K562 (cell line): ENCODE measurements around the gene BCKDK. TPM values are rescaled to one million over a fixed set of nuclear protein-coding genes. Genes with fewer than 3 reads are reported as not detected.

Experiments
- HNRNPLL ChIP-seq: fragments of 200-400 bp; formaldehyde crosslinking; IDR thresholded peaks from 2 replicates; pipeline ENCODE4 v1.6.1; 2017; ENCODE audit warnings: low read length, low read depth, mild to moderate bottlenecking; ENCODE audit not compliant: poor library complexity, severe bottlenecking
- JUND ChIP-seq, 2 experiments: IDR thresholded peaks; 2 replicates in 1 of 2; 3 replicates in 1 of 2; pipeline ENCODE4 v1.6.1; 2011; ENCODE audit warnings: borderline replicate concordance in 2 of 2, low read depth in 2 of 2, low read length in 2 of 2, improper control_type of control experiment in 1 of 2, missing biosample characterization in 1 of 2, missing genetic modification characterization in 1 of 2, missing genetic modification reagents in 1 of 2
- KDM4B ChIP-seq, 2 experiments: fragments of 450-650 bp in 1 of 2; sonication (generic) in 1 of 2; IDR thresholded peaks; 2 replicates each; pipeline ENCODE4 v1.6.1; 2016 to 2017; ENCODE audit warnings: borderline replicate concordance in 2 of 2, antibody characterized with exemption in 1 of 2, low read depth in 1 of 2, mild to moderate bottlenecking in 1 of 2
- OTX1 ChIP-seq: fragments of 450-650 bp; formaldehyde crosslinking; IDR thresholded peaks from 2 replicates; pipeline ENCODE4 v1.4.0; 2022; ENCODE audit warnings: mild to moderate bottlenecking
- RB1 ChIP-seq: fragments of 450-650 bp; IDR thresholded peaks from 2 replicates; pipeline ENCODE4 v1.6.1; 2017; ENCODE audit warnings: low read depth, mild to moderate bottlenecking
- RBM22 ChIP-seq: fragments of 200-400 bp; formaldehyde crosslinking; IDR thresholded peaks from 2 replicates; pipeline ENCODE4 v1.6.1; 2018; ENCODE audit warnings: low read length, low read depth; ENCODE audit not compliant: poor library complexity, severe bottlenecking
- TEAD1 ChIP-seq, 2 experiments: fragments of 450-650 bp in 1 of 2; sonication (generic) in 1 of 2; formaldehyde crosslinking; IDR thresholded peaks; 2 replicates each; pipeline versions ENCODE4 v1.4.0 to v1.8.0; 2020 to 2022; ENCODE audit warnings: mild to moderate bottlenecking in 2 of 2, missing genetic modification reagents in 1 of 2
- polyA plus RNA-seq, 8 experiments: library from polyadenylated mRNA; depleted of rRNA in 4 of 8; stranded (reverse) in 5 of 8; unstranded in 3 of 8; fragments of >200 nt; fragmentation: Nextera tagmentation in 2 of 8; fragmentation: Illumina TruSeq in 1 of 8; extraction: Ambion mirVana in 2 of 8; extraction: Trizol in 1 of 8; gene quantifications; 2 replicates each; pipeline versions ENCODE4 v1.2.1 to v1.2.3, GENCODE V29; 2011 to 2014; ENCODE audit warnings: inconsistent platforms in 1 of 8, missing spikeins in 1 of 8
- total RNA-seq, 7 experiments: library from RNA; depleted of rRNA in 6 of 7; stranded (reverse); fragments of >200 nt in 6 of 7; fragmentation: Illumina TruSeq in 2 of 7; extraction: Trizol in 2 of 7; gene quantifications; 2 replicates each; pipeline versions ENCODE4 v1.2.1 to v1.2.3, GENCODE V29; 2011 to 2021; ENCODE audit warnings: low replicate concordance in 1 of 7
- TF ChIP-seq, protein P1 (sequence below), 2 experiments: fragments of 450-650 bp; IDR thresholded peaks; 2 replicates each; pipeline ENCODE4 v1.6.1; 2016; ENCODE audit warnings: mild to moderate bottlenecking in 2 of 2, borderline replicate concordance in 1 of 2, low read depth in 1 of 2, moderate library complexity in 1 of 2
- TF ChIP-seq, protein P2 (sequence below): fragments of 450-650 bp; IDR thresholded peaks from 2 replicates; pipeline ENCODE4 v1.7.1; 2018; ENCODE audit warnings: mild to moderate bottlenecking, low read depth; ENCODE audit not compliant: partially characterized antibody
- TF ChIP-seq, protein P3 (sequence below): sonication (generic); formaldehyde crosslinking; IDR thresholded peaks from 2 replicates; pipeline ENCODE4 v1.8.0; 2022; ENCODE audit warnings: mild to moderate bottlenecking, missing genetic modification reagents
- TF ChIP-seq, protein P4 (sequence below): fragments of 450-650 bp; formaldehyde crosslinking; IDR thresholded peaks from 2 replicates; pipeline ENCODE4 v1.4.0; 2020; ENCODE audit warnings: mild to moderate bottlenecking, moderate library complexity

Gene BCKDK
- total and polyA plus RNA-seq, 9 of the 15 experiments (the other 6 are each of a cell fraction or from before 2014, with no cell fraction given) = 0.58 to 34.8 (median 13.1) TPM

DNA sequence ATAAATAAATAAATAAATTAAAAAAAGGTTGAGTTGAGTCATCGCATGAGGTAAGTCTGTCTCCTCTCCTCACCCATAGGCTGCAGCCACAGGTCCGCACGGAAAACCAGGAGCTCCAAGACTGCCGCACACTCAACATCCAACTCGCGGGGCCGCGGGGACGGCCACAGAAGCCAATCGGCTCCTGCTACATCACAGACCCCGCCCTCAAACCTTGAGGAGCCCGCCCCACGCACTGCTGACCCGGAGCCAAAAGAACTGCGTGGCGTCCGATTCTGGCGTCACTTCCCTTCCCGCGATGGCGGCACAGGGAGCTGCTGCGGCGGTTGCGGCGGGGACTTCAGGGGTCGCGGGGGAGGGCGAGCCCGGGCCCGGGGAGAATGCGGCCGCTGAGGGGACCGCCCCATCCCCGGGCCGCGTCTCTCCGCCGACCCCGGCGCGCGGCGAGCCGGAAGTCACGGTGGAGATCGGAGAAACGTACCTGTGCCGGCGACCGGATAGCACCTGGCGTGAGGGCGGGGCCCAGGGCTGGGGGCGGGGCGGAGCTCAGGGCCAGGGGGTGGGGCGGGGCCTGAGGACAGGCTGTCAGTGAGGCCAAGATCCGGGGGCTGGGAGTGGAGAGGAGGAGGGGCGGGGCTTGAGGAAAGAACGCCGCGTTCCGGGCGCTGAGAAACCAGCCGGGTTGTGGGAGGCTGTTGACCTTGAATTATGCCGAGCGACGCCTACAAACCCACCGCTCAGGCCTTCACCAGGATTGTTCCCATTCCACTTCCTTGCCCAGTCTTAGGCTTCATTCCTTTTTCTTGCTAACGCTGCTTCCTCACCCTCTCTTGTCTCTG lies 9.4 kb downstream of the BCKDK start, which contains the start of gene KAT8 (continued):
- peak; percentile 84 for TF ChIP-seq RB1
- TF ChIP-seq, protein P1, sequence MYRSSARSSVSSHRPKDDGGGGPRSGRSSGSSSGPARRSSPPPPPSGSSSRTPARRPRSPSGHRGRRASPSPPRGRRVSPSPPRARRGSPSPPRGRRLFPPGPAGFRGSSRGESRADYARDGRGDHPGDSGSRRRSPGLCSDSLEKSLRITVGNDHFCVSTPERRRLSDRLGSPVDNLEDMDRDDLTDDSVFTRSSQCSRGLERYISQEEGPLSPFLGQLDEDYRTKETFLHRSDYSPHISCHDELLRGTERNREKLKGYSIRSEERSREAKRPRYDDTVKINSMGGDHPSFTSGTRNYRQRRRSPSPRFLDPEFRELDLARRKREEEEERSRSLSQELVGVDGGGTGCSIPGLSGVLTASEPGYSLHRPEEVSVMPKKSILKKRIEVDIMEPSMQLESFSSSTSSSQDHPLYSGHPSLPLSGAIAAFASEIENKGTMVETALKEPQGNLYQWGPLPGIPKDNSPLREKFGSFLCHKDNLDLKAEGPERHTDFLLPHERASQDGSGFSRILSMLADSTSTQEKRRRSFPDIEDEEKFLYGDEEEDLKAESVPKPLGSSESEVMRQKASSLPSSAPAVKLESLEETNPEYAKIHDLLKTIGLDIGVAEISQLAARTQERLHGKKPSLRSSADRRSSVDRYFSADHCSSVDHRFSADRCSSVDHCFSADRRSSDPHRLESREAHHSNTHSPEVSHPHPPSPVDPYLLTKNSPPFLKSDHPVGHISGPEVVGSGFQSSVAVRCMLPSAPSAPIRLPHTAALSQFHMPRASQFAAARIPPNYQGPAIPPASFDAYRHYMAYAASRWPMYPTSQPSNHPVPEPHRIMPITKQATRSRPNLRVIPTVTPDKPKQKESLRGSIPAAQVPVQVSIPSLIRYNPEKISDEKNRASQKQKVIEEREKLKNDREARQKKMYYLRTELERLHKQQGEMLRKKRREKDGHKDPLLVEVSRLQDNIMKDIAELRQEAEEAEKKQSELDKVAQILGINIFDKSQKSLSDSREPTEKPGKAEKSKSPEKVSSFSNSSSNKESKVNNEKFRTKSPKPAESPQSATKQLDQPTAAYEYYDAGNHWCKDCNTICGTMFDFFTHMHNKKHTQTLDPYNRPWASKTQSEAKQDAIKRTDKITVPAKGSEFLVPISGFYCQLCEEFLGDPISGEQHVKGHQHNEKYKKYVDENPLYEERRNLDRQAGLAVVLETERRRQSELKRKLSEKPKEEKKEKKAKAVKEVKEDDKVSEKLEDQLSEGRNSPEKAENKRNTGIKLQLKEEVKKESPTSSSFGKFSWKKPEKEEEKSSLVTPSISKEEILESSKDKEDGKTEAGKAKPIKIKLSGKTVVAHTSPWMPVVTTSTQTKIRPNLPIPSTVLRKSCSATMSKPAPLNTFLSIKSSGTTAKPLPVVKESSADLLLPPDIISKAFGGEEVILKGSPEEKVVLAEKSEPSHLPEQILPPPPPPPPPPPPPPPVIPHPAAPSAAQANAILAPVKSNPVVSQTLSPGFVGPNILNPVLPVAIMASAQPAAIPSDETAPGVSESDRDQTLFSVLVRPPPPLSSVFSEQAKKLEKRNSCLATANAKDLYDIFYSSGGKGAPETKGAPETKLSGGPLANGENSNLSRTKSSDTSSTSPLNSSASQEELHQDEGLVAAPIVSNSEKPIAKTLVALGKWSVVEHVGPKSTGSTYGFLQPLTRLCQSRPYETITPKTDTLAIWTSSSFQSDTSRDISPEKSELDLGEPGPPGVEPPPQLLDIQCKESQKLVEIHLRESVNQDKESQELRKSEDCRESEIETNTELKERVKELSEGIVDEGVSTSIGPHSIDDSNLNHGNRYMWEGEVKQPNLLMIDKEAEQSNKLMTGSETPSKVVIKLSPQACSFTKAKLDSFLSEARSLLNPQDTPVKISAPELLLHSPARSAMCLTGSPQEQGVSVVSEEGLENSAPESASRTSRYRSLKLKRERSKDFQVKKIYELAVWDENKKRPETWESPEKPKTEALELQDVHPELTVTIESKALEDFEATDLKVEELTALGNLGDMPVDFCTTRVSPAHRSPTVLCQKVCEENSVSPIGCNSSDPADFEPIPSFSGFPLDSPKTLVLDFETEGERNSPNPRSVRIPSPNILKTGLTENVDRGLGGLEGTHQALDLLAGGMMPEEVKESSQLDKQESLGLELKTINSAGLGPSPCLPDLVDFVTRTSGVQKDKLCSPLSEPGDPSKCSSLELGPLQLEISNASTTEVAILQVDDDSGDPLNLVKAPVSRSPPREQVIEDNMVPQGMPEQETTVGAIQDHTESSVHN (IDR thresholded peaks at IDR 0.05; ENCODE audit: borderline replicate concordance in 1 of 2, low read depth in 1 of 2) = no peak
- TF ChIP-seq KDM4B (IDR thresholded peaks at IDR 0.05; ENCODE audit: borderline replicate concordance in 2 of 2, low read depth in 1 of 2) = peak in 1 of 2 experiments; percentile 96; a peak in 2 of 4 replicates
- peak; percentile 30 for TF ChIP-seq HNRNPLL
- TF ChIP-seq RBM22 = peak; percentile 81
- TF ChIP-seq, protein P2, sequence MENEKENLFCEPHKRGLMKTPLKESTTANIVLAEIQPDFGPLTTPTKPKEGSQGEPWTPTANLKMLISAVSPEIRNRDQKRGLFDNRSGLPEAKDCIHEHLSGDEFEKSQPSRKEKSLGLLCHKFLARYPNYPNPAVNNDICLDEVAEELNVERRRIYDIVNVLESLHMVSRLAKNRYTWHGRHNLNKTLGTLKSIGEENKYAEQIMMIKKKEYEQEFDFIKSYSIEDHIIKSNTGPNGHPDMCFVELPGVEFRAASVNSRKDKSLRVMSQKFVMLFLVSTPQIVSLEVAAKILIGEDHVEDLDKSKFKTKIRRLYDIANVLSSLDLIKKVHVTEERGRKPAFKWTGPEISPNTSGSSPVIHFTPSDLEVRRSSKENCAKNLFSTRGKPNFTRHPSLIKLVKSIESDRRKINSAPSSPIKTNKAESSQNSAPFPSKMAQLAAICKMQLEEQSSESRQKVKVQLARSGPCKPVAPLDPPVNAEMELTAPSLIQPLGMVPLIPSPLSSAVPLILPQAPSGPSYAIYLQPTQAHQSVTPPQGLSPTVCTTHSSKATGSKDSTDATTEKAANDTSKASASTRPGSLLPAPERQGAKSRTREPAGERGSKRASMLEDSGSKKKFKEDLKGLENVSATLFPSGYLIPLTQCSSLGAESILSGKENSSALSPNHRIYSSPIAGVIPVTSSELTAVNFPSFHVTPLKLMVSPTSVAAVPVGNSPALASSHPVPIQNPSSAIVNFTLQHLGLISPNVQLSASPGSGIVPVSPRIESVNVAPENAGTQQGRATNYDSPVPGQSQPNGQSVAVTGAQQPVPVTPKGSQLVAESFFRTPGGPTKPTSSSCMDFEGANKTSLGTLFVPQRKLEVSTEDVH = peak; percentile 81
- TF ChIP-seq, protein P3, sequence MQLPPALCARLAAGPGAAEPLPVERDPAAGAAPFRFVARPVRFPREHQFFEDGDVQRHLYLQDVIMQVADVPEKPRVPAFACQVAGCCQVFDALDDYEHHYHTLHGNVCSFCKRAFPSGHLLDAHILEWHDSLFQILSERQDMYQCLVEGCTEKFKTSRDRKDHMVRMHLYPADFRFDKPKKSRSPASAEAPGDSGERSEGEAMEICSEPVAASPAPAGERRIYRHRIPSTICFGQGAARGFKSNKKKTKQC = peak; percentile 58; the same call in 1 of the 2 replicates
- TF ChIP-seq, protein P4, sequence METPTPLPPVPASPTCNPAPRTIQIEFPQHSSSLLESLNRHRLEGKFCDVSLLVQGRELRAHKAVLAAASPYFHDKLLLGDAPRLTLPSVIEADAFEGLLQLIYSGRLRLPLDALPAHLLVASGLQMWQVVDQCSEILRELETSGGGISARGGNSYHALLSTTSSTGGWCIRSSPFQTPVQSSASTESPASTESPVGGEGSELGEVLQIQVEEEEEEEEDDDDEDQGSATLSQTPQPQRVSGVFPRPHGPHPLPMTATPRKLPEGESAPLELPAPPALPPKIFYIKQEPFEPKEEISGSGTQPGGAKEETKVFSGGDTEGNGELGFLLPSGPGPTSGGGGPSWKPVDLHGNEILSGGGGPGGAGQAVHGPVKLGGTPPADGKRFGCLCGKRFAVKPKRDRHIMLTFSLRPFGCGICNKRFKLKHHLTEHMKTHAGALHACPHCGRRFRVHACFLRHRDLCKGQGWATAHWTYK (CRISPR knock-in tag) = no peak
- 0 out of 2 replicates have a peak, but pooled peaks have one; percentile 6 for TF ChIP-seq OTX1 (CRISPR knock-in tag)
- TF ChIP-seq TEAD1 (CRISPR knock-in tag; IDR thresholded peaks at IDR 0.05) = no peak; a peak in 1 of 4 replicates
- TF ChIP-seq JUND (IDR thresholded peaks at IDR 0.05; ENCODE audit: borderline replicate concordance, low read depth, low read length) = peak; percentile 77
- TF ChIP-seq JUND (tag; IDR thresholded peaks at IDR 0.05; ENCODE audit: borderline replicate concordance, low read depth, low read length) = no peak
